Caco-2 (cell line): ENCODE results near the gene RYR2. TPM values are rescaled to one million over a fixed set of nuclear protein-coding genes. Genes with fewer than 3 reads are reported as not detected.

Experiments used
- BruUV-seq: library from RNA; stranded (reverse); fragments of 400-500 nt; replicated peaks from 2 replicates; lab custom pipeline; 2021; lab: Mats Ljungman, UMichigan
- CTCF ChIA-PET: fragments of 300-600 bp; sonication (Branson Sonifier 250); formaldehyde crosslinking; loops from one replicate; lab custom pipeline; 2022; ENCODE audit warnings: antibody characterized with exemption; lab: Charles Lee
- POLR2A ChIA-PET: fragments of 300-600 bp; sonication (Branson Sonifier 250); formaldehyde crosslinking; loops from one replicate; lab custom pipeline; 2022; ENCODE audit warnings: antibody characterized with exemption; lab: Charles Lee
- DNase-seq, 2 experiments: peaks; one replicate each; pipeline versions ENCODE4 v3.0.0 to v3.0.0-alpha.2; 2020 to 2022
- H3K27me3 ChIP-seq: replicated peaks from 2 replicates; pipeline ENCODE4 v1.6.0; 2011; ENCODE audit warnings: low read length; ENCODE audit not compliant: control insufficient read depth, insufficient read depth
- H3K36me3 ChIP-seq: 2 replicates; pipeline ENCODE4 v1.5.1; 2011; ENCODE audit warnings: low read length; ENCODE audit not compliant: control insufficient read depth, insufficient read depth
- H3K4me1 ChIP-seq: fragments of 250-450 bp; sonication (Bioruptor Pico); 2 replicates; pipeline ENCODE4 v1.5.1; 2020; ENCODE audit warnings: mild to moderate bottlenecking
- H3K4me3 ChIP-seq: 2 replicates; pipeline ENCODE4 v1.5.1; 2011; ENCODE audit warnings: low read depth, mild to moderate bottlenecking, control low read depth, low read length
- H3K9me3 ChIP-seq: fragments of 250-450 bp; sonication (Bioruptor Pico); 2 replicates; pipeline ENCODE4 v1.5.1; 2020; ENCODE audit warnings: mild to moderate bottlenecking, moderate library complexity
- H3K27ac Mint-ChIP-seq: one replicate; pipeline ENCODE4 v1.8.0; 2022; ENCODE audit warnings: mixed read lengths; ENCODE audit not compliant: unreplicated experiment
- H3K27me3 Mint-ChIP-seq: one replicate; pipeline ENCODE4 v1.8.0; 2022; ENCODE audit warnings: mixed read lengths; ENCODE audit not compliant: insufficient read depth, unreplicated experiment
- H3K36me3 Mint-ChIP-seq: one replicate; pipeline ENCODE4 v1.8.0; 2022; ENCODE audit warnings: mild to moderate bottlenecking, mixed read lengths; ENCODE audit not compliant: insufficient read depth, unreplicated experiment
- H3K4me1 Mint-ChIP-seq: one replicate; pipeline ENCODE4 v1.8.0; 2022; ENCODE audit warnings: low read depth, mixed read lengths; ENCODE audit not compliant: unreplicated experiment
- H3K4me3 Mint-ChIP-seq: one replicate; pipeline ENCODE4 v1.8.0; 2022; ENCODE audit warnings: mild to moderate bottlenecking, moderate library complexity, mixed read lengths; ENCODE audit not compliant: unreplicated experiment
- H3K9me3 Mint-ChIP-seq: one replicate; pipeline ENCODE4 v1.8.0; 2022; ENCODE audit warnings: mixed read lengths; ENCODE audit not compliant: unreplicated experiment
- intact Hi-C: fragments of 100-400 bp; cut with micrococcal nuclease; formaldehyde crosslinking; loops from one replicate; pipeline ENCODE4 v1.10.0; 2022; ENCODE audit not compliant: unreplicated experiment
- total RNA-seq: library from RNA; stranded (reverse); gene quantifications from 2 replicates; pipeline ENCODE4 v1.2.3, GENCODE V29; 2022
- TF ChIP-seq, protein P1 (sequence below), 2 experiments: fragments of 200-600 bp in 1 of 2; IDR thresholded peaks; 1 replicate in 1 of 2; 2 replicates in 1 of 2; pipeline versions ENCODE4 v1.5.1 to v1.8.0; 2011 to 2022; ENCODE audit warnings: antibody characterized with exemption in 1 of 2, control low read depth in 1 of 2, inconsistent platforms in 1 of 2, low read depth in 1 of 2, low read length in 1 of 2, mild to moderate bottlenecking in 1 of 2, moderate library complexity in 1 of 2; ENCODE audit not compliant: insufficient read depth in 1 of 2, severe bottlenecking in 1 of 2, unreplicated experiment in 1 of 2

The RYR2 gene
- total RNA-seq, 1 experiment from 2014 or later: 3.4 TPM

GRCh38 chr1:237000191-237000590 lies 41.8 kb upstream of the RYR2 start:
- H3K9me3 Mint-ChIP-seq: no peaks in the 10 kb centered on the region
- BruUV-seq: no TSS peak

GRCh38 chr1:237003516-237003915 lies 38.5 kb upstream of the RYR2 start:
- no peaks in the 10 kb centered on the region for H3K36me3 Mint-ChIP-seq
- H3K27me3 ChIP-seq: no peaks in the 10 kb centered on the region
- H3K9me3 ChIP-seq: no peaks in the 10 kb centered on the region
- no peak overlapping the region for H3K27ac Mint-ChIP-seq
- H3K4me3 Mint-ChIP-seq: no peak overlapping the region
- TF ChIP-seq, protein P1, sequence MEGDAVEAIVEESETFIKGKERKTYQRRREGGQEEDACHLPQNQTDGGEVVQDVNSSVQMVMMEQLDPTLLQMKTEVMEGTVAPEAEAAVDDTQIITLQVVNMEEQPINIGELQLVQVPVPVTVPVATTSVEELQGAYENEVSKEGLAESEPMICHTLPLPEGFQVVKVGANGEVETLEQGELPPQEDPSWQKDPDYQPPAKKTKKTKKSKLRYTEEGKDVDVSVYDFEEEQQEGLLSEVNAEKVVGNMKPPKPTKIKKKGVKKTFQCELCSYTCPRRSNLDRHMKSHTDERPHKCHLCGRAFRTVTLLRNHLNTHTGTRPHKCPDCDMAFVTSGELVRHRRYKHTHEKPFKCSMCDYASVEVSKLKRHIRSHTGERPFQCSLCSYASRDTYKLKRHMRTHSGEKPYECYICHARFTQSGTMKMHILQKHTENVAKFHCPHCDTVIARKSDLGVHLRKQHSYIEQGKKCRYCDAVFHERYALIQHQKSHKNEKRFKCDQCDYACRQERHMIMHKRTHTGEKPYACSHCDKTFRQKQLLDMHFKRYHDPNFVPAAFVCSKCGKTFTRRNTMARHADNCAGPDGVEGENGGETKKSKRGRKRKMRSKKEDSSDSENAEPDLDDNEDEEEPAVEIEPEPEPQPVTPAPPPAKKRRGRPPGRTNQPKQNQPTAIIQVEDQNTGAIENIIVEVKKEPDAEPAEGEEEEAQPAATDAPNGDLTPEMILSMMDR (IDR thresholded peaks at IDR 0.05; ENCODE audit: insufficient read depth in 1 of 2, low read depth in 1 of 2, low read length in 1 of 2, severe bottlenecking in 1 of 2, unreplicated experiment in 1 of 2): no peak
- peaks cover 29% of the 10 kb centered on the region for H3K27me3 Mint-ChIP-seq
- H3K9me3 Mint-ChIP-seq: no peaks in the 10 kb centered on the region
- POLR2A ChIA-PET: no interaction called here
- no TSS peak for BruUV-seq
- no peak overlapping the region for H3K4me3 ChIP-seq
- no peaks in the 10 kb centered on the region for H3K36me3 ChIP-seq
- CTCF ChIA-PET: no interaction called here
- no peak for DNase-seq
- intact Hi-C loops: no loop called here
- H3K4me1 Mint-ChIP-seq: no peaks in the 10 kb centered on the region
- H3K4me1 ChIP-seq: no peaks in the 10 kb centered on the region

More at GRCh38 chr1:237000191-237000590, 41.8 kb upstream of the RYR2 start:
- no peaks in the 10 kb centered on the region for H3K4me1 Mint-ChIP-seq
- no peaks in the 10 kb centered on the region for H3K36me3 ChIP-seq
- H3K4me1 ChIP-seq: no peaks in the 10 kb centered on the region
- ChIA-PET POLR2A (no interaction called here), CTCF (no interaction called here)
- H3K9me3 ChIP-seq: no peaks in the 10 kb centered on the region
- no peak for DNase-seq
- no peaks in the 10 kb centered on the region; the same call in 1 of the 2 replicates for H3K27me3 ChIP-seq
- intact Hi-C loops: no loop called here
- TF ChIP-seq, protein P1 (IDR thresholded peaks at IDR 0.05; ENCODE audit: insufficient read depth in 1 of 2, low read depth in 1 of 2, low read length in 1 of 2, severe bottlenecking in 1 of 2, unreplicated experiment in 1 of 2): no peak
- H3K27me3 Mint-ChIP-seq: peaks cover 22% of the 10 kb centered on the region
- H3K4me3 Mint-ChIP-seq: no peak overlapping the region
- H3K27ac Mint-ChIP-seq: no peak overlapping the region
- no peaks in the 10 kb centered on the region for H3K36me3 Mint-ChIP-seq
- no peak overlapping the region for H3K4me3 ChIP-seq

DNA sequence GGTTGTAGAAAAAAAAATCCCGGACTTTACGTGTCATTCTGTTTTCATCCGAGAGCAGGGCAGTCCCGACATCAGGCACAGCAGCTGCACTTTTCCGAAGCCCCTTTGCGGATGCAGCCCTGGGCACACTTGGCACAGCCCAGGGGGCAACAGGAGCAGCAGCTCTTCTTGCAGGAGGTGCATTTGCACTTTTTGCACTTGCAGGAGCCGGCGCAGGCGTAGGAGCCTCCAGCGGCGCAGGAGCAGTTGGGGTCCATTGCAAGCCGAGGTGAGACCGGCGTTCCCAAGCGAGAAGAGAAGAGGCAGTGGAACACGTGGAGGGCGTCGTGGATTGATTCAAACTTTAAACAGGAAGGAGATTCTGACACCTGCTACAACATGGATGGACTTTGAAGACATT lies 37.9 kb upstream of the RYR2 start, which contains the start of gene MT1HL1:
Gene MT1HL1 (minus strand): TSS at position 326 of the 400 bp plus-strand sequence. CDS start 69 bp downstream, at position 257.
- intact Hi-C loops: no loop called here
- no peak within 1 kb of the TSS for H3K27ac Mint-ChIP-seq
- Histone ChIP-seq H3K4me3 (no peak within 1 kb of the TSS), H3K4me1 (no peaks in the 10 kb centered on the region), H3K36me3 (no peaks in the 10 kb centered on the region), H3K9me3 (no peaks in the 10 kb centered on the region), H3K27me3 (no peaks in the 10 kb centered on the region)
- no peaks in the 10 kb centered on the region for H3K9me3 Mint-ChIP-seq
- H3K27me3 Mint-ChIP-seq: peaks cover 25% of the 10 kb centered on the region
- no peak for DNase-seq
- H3K4me1 Mint-ChIP-seq: no peaks in the 10 kb centered on the region
- H3K4me3 Mint-ChIP-seq: no peak within 1 kb of the TSS
- TF ChIP-seq, protein P1 (IDR thresholded peaks at IDR 0.05; ENCODE audit: insufficient read depth in 1 of 2, low read depth in 1 of 2, low read length in 1 of 2, severe bottlenecking in 1 of 2, unreplicated experiment in 1 of 2): no peak
- no peaks in the 10 kb centered on the region for H3K36me3 Mint-ChIP-seq
- no TSS peak for BruUV-seq
- CTCF ChIA-PET: interaction anchor here (0.6 kb wide), 1 partner anchor 701 kb away, joined by 3 read pairs; no protein-coding TSS in a partner anchor
- POLR2A ChIA-PET: no interaction called here
